ENCODE results near the gene TULP4. TPM values are rescaled to one million over a fixed set of nuclear protein-coding genes. Genes with fewer than 3 reads are reported as not detected.
A peak's percentile ranks its signal among the peaks of the same experiment; 100 is the strongest.

TULP4 gene
- polyA plus RNA-seq, 1 experiment = 8.0 TPM

GRCh38 chr6:158496700-158497099 is 184.4 kb downstream of the TULP4 start:
- CTCF ChIA-PET = interaction anchor here (0.8 to 1.6 kb wide), 3 partner anchors 8 to 275 kb away, joined by 3 to 4 read pairs (median 3); no protein-coding TSS in a partner anchor
- H3K27me3 ChIP-seq (ENCODE audit: control insufficient read depth, insufficient read depth, low read length) = no peaks in the 10 kb centered on the region
- no peak for DNase-seq (ENCODE audit: low read depth)
- H3K4me3 ChIP-seq (ENCODE audit: low read depth, low read length) = no peak overlapping the region
- TF ChIP-seq CTCF (IDR thresholded peaks at IDR 0.05; ENCODE audit: insufficient read depth, low read depth, low read length) = no peak
- H3K36me3 ChIP-seq (ENCODE audit: control insufficient read depth, insufficient read depth, low read length) = peaks cover 12% of the 10 kb centered on the region
- POLR2A ChIA-PET = no interaction called here

GRCh38 chr6:158497620-158498019 is 185.4 kb downstream of the TULP4 start:
- no peaks in the 10 kb centered on the region for H3K27me3 ChIP-seq (ENCODE audit: control insufficient read depth, insufficient read depth, low read length)
- H3K4me3 ChIP-seq (ENCODE audit: low read depth, low read length) = no peak overlapping the region
- DNase-seq (ENCODE audit: low read depth) = no peak
- no peak for TF ChIP-seq CTCF (IDR thresholded peaks at IDR 0.05; ENCODE audit: insufficient read depth, low read depth, low read length)
- ChIA-PET CTCF (no interaction called here), POLR2A (no interaction called here)
- H3K36me3 ChIP-seq (ENCODE audit: control insufficient read depth, insufficient read depth, low read length) = peaks cover 16% of the 10 kb centered on the region

GRCh38 chr6:158498362-158498761 is 186.1 kb downstream of the TULP4 start:
- Histone ChIP-seq H3K27me3 (ENCODE audit: control insufficient read depth, insufficient read depth, low read length) (no peaks in the 10 kb centered on the region), H3K4me3 (ENCODE audit: low read depth, low read length) (no peak overlapping the region), H3K36me3 (ENCODE audit: control insufficient read depth, insufficient read depth, low read length) (peaks cover 20% of the 10 kb centered on the region)
- TF ChIP-seq CTCF (IDR thresholded peaks at IDR 0.05; ENCODE audit: insufficient read depth, low read depth, low read length) = no peak
- CTCF ChIA-PET = no interaction called here
- no peak for DNase-seq (ENCODE audit: low read depth)
- POLR2A ChIA-PET = no interaction called here

GRCh38 chr6:158499601-158500000 is 187.3 kb downstream of the TULP4 start:
- CTCF ChIA-PET = interaction anchor here (1.1 to 1.9 kb wide), 6 partner anchors 9 to 286 kb away, joined by 3 to 6 read pairs (median 4); no protein-coding TSS in a partner anchor
- POLR2A ChIA-PET = interaction anchor here (0.6 to 1.4 kb wide), 3 partner anchors 12 to 227 kb away, joined by 3 to 7 read pairs (median 4); no protein-coding TSS in a partner anchor
- H3K27me3 ChIP-seq (ENCODE audit: control insufficient read depth, insufficient read depth, low read length) = no peaks in the 10 kb centered on the region
- TF ChIP-seq CTCF (IDR thresholded peaks at IDR 0.05; ENCODE audit: insufficient read depth, low read depth, low read length) = no peak
- no peak for DNase-seq (ENCODE audit: low read depth)
- peaks cover 15% of the 10 kb centered on the region for H3K36me3 ChIP-seq (ENCODE audit: control insufficient read depth, insufficient read depth, low read length)
- no peak overlapping the region for H3K4me3 ChIP-seq (ENCODE audit: low read depth, low read length)

GRCh38 chr6:158500016-158500735 is 187.9 kb downstream of the TULP4 start:
- ChIA-PET POLR2A (interaction anchor here (0.6 to 1.4 kb wide), 3 partner anchors 12 to 227 kb away, joined by 3 to 7 read pairs (median 4); no protein-coding TSS in a partner anchor), CTCF (interaction anchor here (1.1 to 1.9 kb wide), 6 partner anchors 9 to 287 kb away, joined by 3 to 6 read pairs (median 4); no protein-coding TSS in a partner anchor)
- Histone ChIP-seq H3K27me3 (ENCODE audit: control insufficient read depth, insufficient read depth, low read length) (no peaks in the 10 kb centered on the region), H3K36me3 (ENCODE audit: control insufficient read depth, insufficient read depth, low read length) (peaks cover 15% of the 10 kb centered on the region), H3K4me3 (ENCODE audit: low read depth, low read length) (no peak overlapping the region)
- TF ChIP-seq CTCF (IDR thresholded peaks at IDR 0.05; ENCODE audit: insufficient read depth, low read depth, low read length) = no peak
- DNase-seq (ENCODE audit: low read depth) = peak; percentile 18

All from BJ (cell line).